ENCODE results near the gene FAM83D. TPM values are rescaled to one million over a fixed set of nuclear protein-coding genes. Genes with fewer than 3 reads are reported as not detected.
"Not testable (repeated sequence)": the region's sequence is repeated elsewhere in the genome, so short reads cannot be mapped to it uniquely, and the experiment has no call there.

Gene FAM83D
- polyA plus RNA-seq, 10 donors = 4.8 to 13.4 (median 8.1) TPM

- peak; percentile 98 to 99 (median 99) for DNase-seq
These were observed 36.1 kb downstream of the FAM83D start, which contains the start of gene DHX35 for GRCh38 chr20:38962044-38962927. DHX35 (plus strand) TSS chr20:38962344; CDS start chr20:38962368, 24 bp downstream.

GRCh38 chr20:38962928-38963401 lies 36.7 kb downstream of the FAM83D start:
- peak in 1 of 3 donors; percentile 9 for DNase-seq

DNA sequence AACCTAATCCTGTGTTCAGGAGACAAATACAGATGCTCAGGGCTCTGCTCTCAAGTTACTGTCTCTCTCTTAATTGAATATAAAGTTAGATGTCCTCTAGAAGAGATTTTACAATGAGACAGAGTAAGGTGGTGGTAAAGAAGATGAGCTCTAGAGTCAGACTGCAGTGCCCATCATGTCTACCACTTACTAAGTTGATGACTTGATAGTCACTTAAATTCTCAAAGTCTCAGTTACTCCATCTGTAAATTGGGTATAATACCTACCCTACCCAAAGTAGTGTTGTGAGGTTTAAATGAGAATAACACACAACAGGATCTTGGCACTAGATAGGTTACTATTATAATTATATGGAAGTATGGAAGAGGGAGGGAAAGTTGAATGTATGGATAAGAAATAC lies 37.5 kb downstream of the FAM83D start:
- DNase-seq = no peak

GRCh38 chr20:38965264-38965663 lies 39.0 kb downstream of the FAM83D start:
- DNase-seq = no peak

DNA sequence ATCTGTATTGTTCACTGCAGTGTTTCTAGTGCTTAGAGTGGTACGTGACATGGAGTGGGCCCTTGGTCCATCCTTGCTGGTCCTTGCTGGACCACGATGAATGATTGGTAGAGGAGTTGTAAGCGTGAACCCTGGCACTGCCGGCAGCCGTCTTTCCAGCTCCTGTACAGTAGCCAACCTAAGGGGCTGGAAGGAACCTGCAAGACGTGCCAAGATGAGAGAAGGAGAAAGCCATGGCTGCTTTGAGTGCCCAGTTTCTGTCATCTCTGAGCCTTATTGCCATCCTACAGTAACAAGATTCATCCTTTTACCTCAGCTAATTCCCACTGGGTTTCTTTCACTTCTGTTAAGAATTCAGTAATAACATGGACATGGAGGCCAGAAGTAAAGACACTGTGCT lies 41.9 kb downstream of the FAM83D start:
- no peak for DNase-seq

DNA sequence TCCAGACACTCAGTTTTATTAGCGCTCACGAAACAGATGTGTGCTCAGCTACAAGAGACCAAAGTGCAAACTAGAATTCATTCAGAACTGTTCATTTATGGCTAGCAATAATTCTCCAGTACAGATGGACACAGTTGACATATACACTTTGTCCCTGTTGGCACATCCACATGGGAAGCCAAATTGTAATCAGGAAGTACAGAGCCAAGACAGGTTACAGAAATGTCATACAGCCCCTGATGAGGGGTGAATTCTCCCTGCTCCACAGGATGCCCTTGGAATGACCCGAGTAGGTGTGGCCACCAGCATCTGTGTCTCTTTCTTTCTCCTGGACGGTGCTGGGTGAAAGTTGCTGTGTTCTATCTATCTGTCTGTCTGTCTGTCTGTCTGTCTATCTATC lies 43.5 kb downstream of the FAM83D start:
- DNase-seq = no peak

DNA sequence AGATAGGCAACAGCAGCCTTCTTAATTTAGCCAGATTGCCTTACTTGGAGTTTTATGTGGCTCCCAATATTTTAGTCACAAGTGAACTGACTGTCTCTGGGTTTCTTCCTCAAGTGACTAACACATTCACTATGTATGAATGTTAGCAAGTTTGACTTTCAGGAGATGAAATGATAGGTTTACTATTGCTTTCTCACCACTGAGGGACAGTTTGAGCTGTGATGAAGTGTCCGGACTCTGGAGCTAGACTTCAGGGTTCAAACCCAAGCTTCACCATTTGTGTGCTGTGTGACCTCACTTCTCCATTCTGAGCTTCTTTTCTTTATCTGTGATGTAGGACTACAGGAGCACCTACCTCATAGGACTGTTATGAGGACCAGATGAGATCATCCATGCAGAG lies 44.1 kb downstream of the FAM83D start:
- peak in 1 of 3 donors; percentile 71 for DNase-seq

DNA sequence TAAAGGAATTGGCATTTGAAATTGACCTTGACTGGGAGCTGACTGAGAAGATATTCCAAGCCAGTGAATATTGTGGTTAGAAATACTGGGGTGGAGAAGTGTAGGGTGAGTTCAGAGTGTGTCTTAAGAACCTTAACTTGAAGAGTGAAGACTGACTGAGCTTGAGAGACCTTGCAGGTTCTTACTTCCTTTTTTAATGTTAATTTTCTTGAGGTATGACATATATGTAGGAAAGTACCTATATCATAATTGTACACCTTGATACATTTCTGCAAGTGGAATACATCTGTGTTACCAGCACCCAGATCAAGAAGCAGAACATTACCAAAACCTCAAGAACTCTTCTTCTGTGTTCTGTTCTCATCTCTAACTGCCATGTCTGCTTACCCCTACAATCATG lies 46.9 kb downstream of the FAM83D start:
- DNase-seq = no peak

GRCh38 chr20:38973645-38974044 lies 47.4 kb downstream of the FAM83D start:
- DNase-seq = no peak

GRCh38 chr20:38975539-38976120 lies 49.4 kb downstream of the FAM83D start:
- DNase-seq = no peak

GRCh38 chr20:38979434-38979833 lies 53.2 kb downstream of the FAM83D start:
- DNase-seq = no peak

- DNase-seq = no peak
These were observed 53.6 kb downstream of the FAM83D start for GRCh38 chr20:38979842-38980241.

DNA sequence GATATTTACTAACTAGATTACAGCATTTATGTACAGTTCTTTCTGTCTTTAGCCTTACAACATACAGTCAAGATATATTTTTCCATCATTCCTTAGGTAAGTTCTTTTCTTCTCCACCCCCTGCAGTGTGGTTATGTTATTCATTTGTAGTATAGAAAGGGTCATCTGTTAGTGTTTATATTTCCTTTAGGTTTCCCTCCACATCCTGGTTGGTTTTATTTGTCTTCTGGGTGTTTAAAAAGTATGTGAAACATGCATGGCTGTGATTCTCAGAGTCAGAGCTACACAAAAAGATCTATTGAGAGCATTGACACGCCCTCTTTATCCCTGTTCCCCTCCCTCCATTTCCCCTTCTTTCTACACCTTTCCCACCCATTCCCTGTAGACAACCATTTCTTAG lies 56.1 kb downstream of the FAM83D start:
- peak in 1 of 3 donors; percentile 14 for DNase-seq

GRCh38 chr20:38985060-38985459 lies 58.8 kb downstream of the FAM83D start:
- DNase-seq = no peak

DNA sequence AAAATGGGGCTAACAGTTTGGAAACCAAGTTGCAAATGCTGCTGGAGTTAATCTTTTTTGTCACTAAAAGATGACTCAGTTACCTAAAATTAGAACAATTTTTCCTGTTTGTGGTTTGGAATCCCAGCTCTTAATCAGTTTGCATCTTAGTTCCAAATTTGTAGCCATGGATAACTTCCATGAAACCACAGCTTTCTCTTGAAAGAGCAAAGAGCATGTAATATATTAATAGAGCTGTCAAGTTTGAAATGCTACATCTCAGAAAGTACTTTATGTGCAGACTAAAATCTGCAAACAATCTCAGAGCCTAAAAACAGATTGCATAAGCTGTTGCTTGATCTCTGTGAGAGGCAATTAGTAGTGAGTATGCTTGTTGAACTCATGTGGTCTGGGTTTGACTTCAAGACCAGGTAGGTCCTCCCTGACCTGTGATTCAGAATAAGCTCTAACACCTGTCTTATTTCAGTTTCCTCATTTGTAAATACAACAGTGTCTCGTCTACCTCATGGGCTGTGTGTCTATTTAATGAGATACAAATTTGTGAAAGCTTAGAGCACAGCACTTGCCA lies 59.5 kb downstream of the FAM83D start:
- peak in 1 of 3 donors; percentile 80 for DNase-seq

GRCh38 chr20:38986663-38987062 lies 60.4 kb downstream of the FAM83D start:
- DNase-seq = no peak

- no peak for DNase-seq
These were observed 61.6 kb downstream of the FAM83D start for GRCh38 chr20:38987777-38988176.

GRCh38 chr20:38990728-38991127 lies 64.5 kb downstream of the FAM83D start:
- DNase-seq = no peak

DNA sequence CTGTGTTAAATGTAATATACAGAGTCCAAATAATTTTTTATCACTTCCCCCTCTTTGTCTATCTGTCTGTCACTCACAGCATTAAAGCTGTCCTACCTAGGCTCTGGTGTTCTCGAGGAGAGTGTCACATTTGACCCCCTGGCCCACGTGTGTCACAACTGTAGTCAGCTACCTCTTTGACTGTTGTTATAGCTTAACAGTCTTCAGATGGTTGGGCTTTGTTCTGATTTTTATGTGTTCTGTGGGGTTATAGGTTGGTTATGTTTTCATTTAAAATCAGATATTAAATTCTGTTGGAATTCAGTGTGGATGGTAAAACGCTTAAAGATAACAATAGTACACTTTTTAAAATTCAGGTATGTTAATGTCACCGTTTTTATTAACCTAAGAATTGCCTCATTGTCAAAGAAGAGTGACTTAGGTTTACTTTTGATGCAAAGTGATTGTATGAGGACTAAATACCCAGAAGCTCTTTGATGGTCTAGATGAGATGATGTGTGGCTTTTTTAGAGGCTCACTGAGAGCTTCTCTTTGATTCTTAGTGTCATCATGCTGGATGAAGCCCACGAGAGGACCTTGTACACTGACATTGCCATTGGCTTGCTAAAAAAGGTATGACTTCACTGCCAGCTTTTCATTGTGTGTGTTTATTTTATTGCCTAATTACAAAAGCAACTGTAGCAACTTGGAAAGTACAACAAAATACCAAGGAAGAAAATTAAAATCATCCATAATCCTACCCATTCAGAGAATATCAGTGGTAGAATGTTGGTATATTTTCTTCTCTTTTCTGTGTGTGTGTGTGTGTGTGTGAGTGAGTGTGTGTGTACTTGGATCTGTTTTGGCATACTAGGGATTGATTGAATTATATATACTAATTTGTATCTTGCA lies 65.8 kb downstream of the FAM83D start:
- DNase-seq = no peak

- DNase-seq = no peak
These were observed 69.4 kb downstream of the FAM83D start for GRCh38 chr20:38995536-38996044.

DNA sequence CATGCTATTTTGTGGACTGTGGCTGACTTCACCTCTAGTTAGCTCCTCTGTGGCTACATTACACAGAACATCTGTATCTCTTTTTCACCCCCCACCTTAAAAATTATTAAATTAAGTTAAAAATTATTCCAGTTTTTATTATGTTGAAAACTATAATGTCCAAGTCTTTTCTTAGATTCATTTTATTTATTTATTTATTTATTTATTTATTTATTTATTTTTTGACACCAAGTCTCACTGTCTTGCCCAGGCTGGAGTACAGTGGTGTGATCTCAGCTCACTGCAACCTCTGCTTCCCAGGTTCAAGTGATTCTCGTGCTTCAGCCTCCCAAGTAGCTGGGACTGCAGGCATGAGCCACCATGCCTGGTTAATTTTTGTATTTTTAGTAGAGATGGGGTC lies 70.6 kb downstream of the FAM83D start:
- DNase-seq = not testable (repeated sequence)

Measured in muscle of back (tissue), 11 donors.